ENCODE data around the gene KEAP1.

KEAP1 gene

DNA sequence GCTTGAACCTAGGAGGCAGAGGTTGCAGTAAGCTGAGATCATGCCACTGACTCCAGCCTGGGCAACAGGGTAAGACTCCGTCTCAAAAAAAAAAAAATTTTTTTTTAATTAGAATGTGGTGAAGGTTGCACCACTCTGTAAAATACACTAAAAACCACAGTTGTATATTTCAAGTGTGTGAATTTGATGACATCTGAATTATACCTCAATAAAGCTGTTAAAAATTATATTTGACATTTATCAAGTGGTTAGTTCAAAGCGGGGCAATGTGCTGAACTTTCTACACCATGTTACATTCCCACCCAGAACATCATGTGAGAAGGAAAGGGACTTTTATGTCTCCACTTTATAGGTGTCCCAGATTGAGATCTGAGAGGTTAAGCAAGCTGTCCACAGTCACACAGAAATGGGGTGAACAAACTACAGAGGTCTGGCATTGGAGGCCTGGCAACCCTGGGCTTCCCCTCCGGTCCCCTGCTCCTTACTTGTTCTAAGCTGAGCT lies 20.0 kb upstream of the KEAP1 start:
- DNase-seq (ENCODE audit: low read depth): no peak

- DNase-seq (ENCODE audit: low read depth): no peak
Measured at GRCh38 chr19:10521461-10522171, 18.5 kb upstream of the KEAP1 start.

GRCh38 chr19:10520652-10521318 lies 17.6 kb upstream of the KEAP1 start:
- DNase-seq (ENCODE audit: low read depth): no peak

DNA sequence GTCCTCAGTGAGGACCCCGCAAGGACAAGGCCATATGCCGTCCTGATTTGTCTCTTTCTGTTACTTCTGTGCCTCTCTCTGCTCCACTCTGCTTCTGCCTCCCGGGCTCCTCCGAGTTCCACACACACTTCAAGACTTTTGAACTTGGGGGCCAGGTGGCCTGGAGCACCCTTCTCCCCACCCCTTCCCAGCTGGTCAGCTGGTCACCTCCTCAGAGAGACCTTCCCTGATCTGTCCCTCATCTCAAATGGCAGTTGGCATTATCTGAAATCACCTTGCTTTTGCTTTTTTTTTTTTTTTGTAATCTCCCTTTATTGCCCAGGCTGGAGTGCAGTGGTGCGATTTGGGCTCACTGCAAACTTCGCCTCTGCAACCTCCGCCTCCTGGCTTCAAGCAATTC lies 16.3 kb upstream of the KEAP1 start:
- DNase-seq (ENCODE audit: low read depth): no peak

DNA sequence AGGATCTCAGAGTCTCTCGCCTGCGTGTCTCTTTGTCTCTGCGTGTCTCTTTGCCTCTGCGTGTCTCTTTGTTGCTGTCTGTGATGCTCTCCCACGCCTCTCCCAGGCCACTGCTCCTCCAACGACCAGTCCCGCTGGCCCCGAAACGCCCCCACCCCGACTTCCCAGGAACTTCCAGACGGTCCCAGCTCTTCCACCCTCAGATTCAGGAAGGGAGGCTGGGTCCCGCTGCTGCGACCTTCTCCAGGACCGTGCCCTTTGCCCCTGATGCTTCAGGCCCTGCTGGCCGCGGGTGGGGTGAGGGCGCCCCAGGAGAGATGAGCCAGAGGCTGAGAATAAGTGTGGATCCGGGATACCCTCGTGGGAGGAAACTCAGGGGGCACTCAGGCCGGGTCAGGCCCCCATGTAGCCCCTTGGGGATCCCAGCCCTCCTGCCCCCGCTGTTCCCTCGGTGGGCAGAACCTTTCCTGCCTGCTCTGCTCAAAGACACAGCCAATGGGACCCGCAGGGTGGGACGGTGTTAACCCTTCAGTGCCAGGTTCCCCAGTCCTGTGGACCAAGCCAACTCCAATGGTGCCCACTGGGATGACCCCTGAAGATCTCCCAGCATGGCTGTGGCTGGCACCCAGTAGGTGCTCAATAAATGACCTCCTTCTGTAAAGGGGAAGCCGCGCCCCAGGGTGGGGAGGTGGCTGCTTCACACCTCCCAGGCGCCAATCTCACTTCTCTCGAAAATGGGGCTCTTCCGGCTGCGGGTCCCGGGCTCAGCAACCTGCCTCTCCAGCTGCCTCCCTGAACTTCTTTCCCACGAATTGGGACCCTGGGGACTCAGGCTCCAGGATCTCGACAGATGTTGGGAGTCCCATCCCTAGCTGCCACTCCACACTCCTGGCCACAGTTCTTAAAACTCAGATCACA lies 15.5 kb upstream of the KEAP1 start:
- no peak for DNase-seq (ENCODE audit: low read depth)

DNA sequence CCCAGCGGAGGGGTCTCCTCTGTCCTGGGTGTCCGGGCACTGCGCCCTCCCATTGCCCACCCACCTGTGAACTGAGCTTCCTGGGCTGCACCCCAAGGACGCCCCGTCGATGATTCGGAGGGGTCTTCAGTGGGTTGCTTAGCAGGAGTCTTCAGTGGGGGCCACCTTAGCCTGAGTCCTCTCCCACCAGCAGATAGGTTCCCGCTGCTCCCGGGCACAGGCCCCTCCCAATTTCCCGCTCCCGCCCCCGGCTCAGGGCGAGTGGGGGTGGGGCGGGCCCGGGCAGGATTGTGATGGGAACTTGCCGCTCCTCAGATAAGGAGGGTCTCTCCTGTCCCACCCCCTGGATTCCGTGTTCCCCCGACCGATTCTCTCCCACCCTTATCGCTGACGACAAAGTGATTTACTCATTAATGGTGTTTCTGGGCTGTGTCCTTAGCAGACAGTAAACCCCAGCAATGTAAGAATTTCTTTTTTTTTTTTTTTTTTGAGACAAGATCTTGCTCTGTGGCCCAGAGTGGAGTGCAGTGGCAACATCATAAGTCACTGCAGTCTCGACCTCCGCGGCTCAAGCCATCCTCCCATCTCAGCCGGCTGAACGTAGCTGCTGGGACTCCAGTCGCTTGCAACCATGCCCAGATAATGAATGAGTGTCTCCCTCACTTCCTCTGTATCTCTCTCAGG lies 14.7 kb upstream of the KEAP1 start:
- peak; percentile 43 for DNase-seq (ENCODE audit: low read depth)

DNA sequence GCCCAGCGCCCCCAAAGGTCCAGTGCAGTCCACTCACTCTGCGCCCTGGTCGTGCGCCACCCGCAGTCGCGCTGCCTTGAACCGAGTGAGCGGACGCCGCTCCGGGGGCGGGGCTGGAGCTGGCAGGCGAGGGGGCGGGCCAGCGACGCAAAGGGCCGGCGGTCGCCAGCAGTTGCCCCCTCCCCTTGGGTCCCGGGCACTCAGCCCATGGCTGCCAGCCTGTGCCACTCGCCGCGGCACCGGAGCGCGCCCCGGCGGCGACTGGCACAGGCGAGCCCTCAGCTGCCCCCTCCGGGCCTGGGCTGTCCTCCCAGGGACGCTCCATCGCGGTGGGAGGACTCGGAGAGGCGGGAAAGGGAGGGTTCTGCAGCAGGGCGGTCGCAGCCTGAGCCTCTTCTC lies 14.2 kb upstream of the KEAP1 start, which contains the start of gene S1PR5:
TSS of gene S1PR5 (minus strand) at position 87 of the 399 bp plus-strand sequence. CDS start 2,436 bp downstream, outside the sequence.
- DNase-seq (ENCODE audit: low read depth): peak; percentile 34

DNA sequence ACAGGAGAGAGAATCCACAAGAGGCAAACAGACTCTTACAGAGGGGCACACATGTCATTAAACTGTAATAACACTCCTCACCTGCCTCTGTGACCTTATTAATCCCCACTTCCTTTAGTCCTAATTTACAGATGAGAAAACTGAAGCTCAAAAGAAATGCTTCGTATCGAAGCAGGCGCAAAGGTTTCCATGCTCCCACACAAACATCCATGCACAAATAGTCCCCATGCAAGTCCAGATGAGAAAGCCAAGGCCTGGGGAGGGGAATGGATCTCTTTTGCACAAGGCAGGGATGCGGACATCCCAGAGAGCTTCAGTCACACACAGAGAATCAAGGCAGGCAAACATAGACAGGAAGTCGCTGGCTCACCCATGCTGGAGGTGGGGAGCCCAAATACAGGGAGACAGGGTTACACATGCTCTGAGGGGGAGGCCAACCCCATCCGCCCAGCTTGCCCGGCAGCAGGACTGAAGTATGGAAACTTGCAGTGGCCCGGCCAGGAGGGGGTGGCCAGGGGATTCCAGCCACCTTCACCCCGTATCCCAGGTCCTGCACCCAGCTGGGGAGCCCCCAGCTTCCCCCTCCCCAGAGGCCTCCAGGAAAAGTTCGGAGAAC lies 13.6 kb upstream of the KEAP1 start:
- DNase-seq (ENCODE audit: low read depth): peak; percentile 52

DNA sequence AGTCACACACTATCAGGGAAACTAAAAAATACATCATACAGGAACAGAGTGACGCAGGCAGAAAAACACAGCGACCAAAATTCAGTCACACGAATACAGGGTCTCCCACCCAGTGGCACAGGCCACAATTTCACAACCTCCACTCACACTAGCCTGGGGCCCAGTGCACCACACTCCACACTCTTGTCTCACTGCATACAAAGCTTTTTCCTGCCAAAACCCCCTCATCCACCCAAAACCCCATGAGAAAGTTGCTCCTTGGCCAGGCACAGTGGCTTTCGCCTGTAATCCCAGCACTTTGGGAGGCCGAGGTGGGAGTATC lies 12.9 kb upstream of the KEAP1 start:
- DNase-seq (ENCODE audit: low read depth): no peak

GRCh38 chr19:10514211-10515145 lies 11.3 kb upstream of the KEAP1 start:
- no peak for DNase-seq (ENCODE audit: low read depth)

DNA sequence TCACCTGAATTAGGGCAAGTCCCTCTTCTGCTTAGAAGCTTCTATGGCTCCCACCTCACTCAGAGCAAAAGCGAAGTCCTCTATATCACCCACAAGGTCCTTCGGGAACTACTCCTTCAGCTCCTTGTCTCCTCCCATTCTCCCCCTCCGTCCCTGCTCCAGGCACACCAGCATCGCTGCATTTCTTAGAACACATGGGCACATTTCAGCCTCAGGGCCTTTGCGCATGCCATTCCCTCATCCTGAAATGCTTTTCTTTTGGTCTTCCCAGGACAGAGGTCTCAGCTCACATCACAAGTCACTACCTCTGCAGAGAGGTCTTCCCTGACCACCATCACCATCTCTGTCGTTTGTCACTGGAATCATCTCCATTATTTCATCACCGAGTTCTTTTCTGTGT lies 10.1 kb upstream of the KEAP1 start:
- DNase-seq (ENCODE audit: low read depth): no peak

DNA sequence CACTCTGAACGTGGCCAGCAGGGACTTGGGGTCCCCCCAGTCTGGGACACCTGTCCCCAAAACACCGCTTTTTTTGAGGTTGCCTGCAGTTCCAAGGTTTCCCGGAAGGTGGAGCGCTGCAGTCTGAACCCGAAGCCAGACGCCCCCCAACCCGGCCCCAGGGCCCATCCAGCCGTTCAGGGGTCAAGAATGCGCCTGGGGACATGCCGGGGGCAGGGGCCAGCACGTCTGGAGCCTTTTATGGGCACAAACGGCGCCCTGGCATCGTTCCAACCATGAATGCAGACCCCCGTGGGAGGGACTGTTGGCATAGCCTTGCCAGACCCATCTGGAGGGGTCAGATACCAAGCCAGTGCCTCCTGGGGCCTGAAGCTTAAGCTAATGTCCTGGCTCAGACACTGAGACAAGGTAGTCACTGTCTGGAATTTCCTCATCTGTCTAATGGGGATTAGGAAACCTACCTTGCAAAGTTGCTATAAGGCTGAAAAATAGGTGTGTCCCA lies 7.2 kb upstream of the KEAP1 start:
- peak; percentile 39 for DNase-seq (ENCODE audit: low read depth)

- DNase-seq (ENCODE audit: low read depth): peak; percentile 26
Measured at GRCh38 chr19:10508707-10509106, 5.6 kb upstream of the KEAP1 start.

GRCh38 chr19:10508036-10508435 lies 4.9 kb upstream of the KEAP1 start:
- DNase-seq (ENCODE audit: low read depth): no peak

DNA sequence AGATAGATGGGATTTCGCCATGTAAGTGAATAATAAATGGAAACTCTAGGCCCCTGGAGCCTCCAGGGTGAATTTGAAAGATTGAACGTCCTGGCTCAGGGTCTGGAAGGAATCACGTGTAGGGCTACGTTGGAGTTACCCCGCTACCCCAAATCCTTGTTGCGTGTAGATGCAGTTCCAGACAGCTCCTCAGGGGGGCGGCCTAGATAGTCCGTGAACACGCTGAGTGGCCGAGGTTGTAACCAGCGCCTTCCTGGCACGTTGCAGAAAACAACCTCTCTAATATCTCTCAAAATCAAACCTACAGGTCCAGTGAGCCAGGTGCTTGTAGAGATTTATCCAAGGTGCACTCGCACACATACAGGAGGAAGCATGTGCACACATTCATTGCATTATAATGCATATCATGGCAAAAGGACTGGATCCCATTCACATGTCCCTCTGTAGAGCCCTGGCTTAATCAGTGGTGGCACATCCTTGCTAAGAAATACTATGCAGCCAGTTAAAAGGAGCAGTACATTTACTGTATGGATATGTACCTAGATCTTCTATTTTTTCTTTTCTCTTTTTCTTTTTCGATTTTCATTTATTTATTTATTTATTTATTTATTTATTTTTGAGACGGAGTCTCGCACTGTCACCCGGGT lies 2.5 kb upstream of the KEAP1 start:
- DNase-seq (ENCODE audit: low read depth): peak; percentile 75

- DNase-seq (ENCODE audit: low read depth): peak; percentile 89
Measured at GRCh38 chr19:10502524-10503001, 593 bp downstream of the KEAP1 start.

DNA sequence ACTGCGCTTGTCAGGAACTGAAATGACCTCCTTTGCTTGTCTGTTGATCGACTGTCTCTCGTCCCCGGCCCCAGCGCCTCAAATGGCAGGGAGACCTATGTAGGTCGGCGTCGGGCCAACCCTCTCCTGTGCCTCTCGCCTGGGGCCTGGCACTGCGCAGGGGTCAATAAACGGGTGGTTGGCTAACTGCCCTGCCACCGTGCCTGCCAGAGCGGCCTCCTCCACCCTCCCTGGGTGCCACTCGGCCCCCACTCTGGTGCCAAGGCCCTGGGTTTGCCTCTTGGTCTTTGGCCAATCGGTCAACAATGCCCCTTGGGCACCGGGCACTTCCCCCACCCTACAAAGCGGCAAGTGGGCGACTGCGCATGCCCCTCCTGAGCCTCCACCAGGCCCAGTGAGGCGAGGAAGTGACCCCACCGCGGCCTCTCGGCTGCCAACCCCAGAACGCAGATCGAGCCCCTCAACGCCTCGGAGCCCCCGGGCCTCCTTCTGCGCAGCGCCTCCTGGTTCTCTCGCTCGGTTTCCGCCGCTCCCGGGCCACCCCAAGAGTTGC lies 1.1 kb downstream of the KEAP1 start:
- DNase-seq (ENCODE audit: low read depth): peak; percentile 64

DNA sequence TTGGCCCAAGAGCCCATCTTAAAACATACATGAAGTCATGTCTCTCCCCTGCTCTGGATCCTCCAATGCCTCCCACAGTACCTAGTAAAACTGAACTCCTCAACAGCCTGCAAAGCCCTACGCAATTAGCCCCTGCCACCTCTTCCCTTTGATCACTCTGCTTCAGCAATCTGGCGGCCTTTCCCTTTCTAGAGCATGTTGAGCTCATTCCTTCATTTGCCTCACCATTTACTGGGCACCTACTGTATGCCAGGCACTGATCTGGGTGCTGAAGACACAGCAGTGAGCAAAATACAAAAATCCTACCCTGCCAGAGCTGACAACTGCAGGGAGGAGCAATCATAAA lies 2.9 kb downstream of the KEAP1 start:
- no peak for DNase-seq (ENCODE audit: low read depth)

DNA sequence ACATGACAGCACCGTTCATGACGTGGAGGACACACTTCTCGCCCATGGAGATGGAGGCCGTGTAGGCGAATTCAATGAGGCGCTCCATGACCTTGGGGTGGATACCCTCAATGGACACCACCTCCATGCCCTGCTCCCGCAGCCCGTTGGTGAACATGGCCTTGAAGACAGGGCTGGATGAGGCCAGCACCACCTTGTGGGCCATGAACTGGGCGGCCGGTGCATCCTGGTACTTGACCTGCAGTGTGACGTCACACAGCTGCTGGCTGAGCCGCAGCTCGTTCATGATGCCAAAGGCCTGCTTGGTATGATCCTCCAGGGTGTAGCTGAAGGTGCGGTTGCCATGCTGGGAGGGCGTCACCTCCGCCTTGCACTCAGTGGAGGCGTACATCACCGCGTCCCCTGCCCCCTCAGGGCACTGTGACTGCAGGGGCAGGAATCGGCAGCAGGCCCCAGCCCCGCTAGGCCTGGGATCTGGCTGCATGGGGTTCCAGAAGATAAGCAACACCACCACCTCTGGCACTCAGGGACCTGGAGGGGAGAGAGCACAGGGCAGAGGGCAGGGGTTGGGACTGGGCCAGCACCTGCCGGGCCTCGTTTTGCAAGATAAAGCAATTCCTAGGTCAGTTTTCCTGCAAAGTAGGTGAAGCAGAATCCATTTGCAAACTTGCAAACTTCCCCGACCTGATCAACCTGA lies 3.5 kb downstream of the KEAP1 start:
- DNase-seq (ENCODE audit: low read depth): no peak

Data from ELR (cell line).